ENCODE data around the gene HIGD1C.

DNA sequence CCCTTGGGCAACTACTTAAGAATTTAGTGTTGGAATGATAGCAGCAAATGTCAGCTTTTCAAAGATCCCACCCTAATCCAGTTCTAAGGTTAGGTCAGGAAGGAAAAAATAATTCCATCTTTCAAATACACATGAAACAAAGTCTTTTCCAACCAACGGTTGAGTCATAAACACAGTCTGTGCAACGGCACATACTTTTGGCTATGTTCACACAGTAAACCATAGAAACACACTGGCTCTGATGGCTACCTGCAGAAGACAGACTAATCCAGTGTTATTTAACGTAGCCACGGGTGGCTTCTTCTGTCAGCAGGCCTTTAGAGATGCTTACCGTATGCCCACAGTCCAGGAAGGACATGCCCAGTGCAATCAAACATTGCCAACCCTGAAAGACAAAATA lies 35.7 kb downstream of the HIGD1C start:
- TF ChIP-seq, protein P1, sequence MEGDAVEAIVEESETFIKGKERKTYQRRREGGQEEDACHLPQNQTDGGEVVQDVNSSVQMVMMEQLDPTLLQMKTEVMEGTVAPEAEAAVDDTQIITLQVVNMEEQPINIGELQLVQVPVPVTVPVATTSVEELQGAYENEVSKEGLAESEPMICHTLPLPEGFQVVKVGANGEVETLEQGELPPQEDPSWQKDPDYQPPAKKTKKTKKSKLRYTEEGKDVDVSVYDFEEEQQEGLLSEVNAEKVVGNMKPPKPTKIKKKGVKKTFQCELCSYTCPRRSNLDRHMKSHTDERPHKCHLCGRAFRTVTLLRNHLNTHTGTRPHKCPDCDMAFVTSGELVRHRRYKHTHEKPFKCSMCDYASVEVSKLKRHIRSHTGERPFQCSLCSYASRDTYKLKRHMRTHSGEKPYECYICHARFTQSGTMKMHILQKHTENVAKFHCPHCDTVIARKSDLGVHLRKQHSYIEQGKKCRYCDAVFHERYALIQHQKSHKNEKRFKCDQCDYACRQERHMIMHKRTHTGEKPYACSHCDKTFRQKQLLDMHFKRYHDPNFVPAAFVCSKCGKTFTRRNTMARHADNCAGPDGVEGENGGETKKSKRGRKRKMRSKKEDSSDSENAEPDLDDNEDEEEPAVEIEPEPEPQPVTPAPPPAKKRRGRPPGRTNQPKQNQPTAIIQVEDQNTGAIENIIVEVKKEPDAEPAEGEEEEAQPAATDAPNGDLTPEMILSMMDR (IDR thresholded peaks at IDR 0.05; ENCODE audit: low read depth, low read length, missing input control): no peak
- TF ChIP-seq, protein P2, sequence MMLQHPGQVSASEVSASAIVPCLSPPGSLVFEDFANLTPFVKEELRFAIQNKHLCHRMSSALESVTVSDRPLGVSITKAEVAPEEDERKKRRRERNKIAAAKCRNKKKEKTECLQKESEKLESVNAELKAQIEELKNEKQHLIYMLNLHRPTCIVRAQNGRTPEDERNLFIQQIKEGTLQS (IDR thresholded peaks at IDR 0.05): no peak
- TF ChIP-seq, protein P3, sequence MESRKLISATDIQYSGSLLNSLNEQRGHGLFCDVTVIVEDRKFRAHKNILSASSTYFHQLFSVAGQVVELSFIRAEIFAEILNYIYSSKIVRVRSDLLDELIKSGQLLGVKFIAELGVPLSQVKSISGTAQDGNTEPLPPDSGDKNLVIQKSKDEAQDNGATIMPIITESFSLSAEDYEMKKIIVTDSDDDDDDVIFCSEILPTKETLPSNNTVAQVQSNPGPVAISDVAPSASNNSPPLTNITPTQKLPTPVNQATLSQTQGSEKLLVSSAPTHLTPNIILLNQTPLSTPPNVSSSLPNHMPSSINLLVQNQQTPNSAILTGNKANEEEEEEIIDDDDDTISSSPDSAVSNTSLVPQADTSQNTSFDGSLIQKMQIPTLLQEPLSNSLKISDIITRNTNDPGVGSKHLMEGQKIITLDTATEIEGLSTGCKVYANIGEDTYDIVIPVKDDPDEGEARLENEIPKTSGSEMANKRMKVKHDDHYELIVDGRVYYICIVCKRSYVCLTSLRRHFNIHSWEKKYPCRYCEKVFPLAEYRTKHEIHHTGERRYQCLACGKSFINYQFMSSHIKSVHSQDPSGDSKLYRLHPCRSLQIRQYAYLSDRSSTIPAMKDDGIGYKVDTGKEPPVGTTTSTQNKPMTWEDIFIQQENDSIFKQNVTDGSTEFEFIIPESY (IDR thresholded peaks at IDR 0.05): no peak
- TF ChIP-seq, protein P4, sequence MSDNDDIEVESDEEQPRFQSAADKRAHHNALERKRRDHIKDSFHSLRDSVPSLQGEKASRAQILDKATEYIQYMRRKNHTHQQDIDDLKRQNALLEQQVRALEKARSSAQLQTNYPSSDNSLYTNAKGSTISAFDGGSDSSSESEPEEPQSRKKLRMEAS (IDR thresholded peaks at IDR 0.05): no peak
- TF ChIP-seq YY1 (IDR thresholded peaks at IDR 0.05) (no peak), HNF4G (IDR thresholded peaks at IDR 0.05) (no peak), JUND (IDR thresholded peaks at IDR 0.05) (no peak)
